ENCODE measurements around the gene LRFN5.

DNA sequence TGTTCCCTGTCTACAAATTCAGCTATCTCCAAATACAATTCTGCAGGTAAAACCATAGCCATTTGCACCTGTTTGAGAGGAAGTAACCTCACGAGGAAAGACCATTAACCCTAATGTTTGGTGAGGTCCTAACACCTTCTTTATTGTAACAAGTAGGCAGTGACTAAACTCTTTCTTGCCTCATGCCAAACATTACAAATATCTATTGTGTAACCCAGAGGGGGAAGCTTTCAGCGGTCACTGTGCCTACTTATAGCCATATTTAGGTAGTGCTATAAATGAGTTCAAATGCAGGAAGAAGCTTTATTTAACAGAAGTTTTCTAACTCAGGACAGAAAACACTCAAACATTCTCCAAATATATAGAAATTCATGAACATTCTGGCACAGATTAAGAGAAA lies 252.7 kb downstream of the LRFN5 start:
- TF ChIP-seq, protein P1, sequence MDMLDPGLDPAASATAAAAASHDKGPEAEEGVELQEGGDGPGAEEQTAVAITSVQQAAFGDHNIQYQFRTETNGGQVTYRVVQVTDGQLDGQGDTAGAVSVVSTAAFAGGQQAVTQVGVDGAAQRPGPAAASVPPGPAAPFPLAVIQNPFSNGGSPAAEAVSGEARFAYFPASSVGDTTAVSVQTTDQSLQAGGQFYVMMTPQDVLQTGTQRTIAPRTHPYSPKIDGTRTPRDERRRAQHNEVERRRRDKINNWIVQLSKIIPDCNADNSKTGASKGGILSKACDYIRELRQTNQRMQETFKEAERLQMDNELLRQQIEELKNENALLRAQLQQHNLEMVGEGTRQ (CRISPR knock-in tag; IDR thresholded peaks at IDR 0.05): no peak
- TF ChIP-seq HDAC2 (IDR thresholded peaks at IDR 0.05) (no peak), RFX5 (IDR thresholded peaks at IDR 0.05; ENCODE audit: low read depth, low read length) (no peak), ZNF436 (CRISPR knock-in tag; IDR thresholded peaks at IDR 0.05) (no peak), RAD51 (IDR thresholded peaks at IDR 0.05; ENCODE audit: borderline replicate concordance, low read depth) (no peak), EHMT2 (IDR thresholded peaks at IDR 0.05) (no peak)

All from K562 (cell line).